NB4 (cell line): Measurements from ENCODE around the gene WDR48.

Source experiments
- DNase-seq: peaks from one replicate; pipeline ENCODE4 v3.0.0; 2010; ENCODE audit warnings: low read depth
- H3K4me3 ChIP-seq: one replicate; pipeline ENCODE4 v1.5.1; 2011; ENCODE audit warnings: mild to moderate bottlenecking, low read depth, low read length, moderate library complexity
- MYC ChIP-seq: IDR thresholded peaks from 2 replicates; pipeline ENCODE4 v1.6.1; 2011; ENCODE audit warnings: low read depth, low read length
- POLR2A ChIP-seq: IDR thresholded peaks from 2 replicates; pipeline ENCODE4 v1.6.1; 2011; ENCODE audit warnings: mild to moderate bottlenecking; ENCODE audit not compliant: insufficient read length; ENCODE audit errors: extremely low read depth
- TF ChIP-seq, protein P1 (sequence below): IDR thresholded peaks from one replicate; pipeline ENCODE4 v1.5.1; 2012; ENCODE audit warnings: low read depth, low read length
- TF ChIP-seq, protein P2 (sequence below): IDR thresholded peaks from 2 replicates; pipeline ENCODE4 v1.6.1; 2011; ENCODE audit warnings: low read depth, low read length

Gene WDR48

DNA sequence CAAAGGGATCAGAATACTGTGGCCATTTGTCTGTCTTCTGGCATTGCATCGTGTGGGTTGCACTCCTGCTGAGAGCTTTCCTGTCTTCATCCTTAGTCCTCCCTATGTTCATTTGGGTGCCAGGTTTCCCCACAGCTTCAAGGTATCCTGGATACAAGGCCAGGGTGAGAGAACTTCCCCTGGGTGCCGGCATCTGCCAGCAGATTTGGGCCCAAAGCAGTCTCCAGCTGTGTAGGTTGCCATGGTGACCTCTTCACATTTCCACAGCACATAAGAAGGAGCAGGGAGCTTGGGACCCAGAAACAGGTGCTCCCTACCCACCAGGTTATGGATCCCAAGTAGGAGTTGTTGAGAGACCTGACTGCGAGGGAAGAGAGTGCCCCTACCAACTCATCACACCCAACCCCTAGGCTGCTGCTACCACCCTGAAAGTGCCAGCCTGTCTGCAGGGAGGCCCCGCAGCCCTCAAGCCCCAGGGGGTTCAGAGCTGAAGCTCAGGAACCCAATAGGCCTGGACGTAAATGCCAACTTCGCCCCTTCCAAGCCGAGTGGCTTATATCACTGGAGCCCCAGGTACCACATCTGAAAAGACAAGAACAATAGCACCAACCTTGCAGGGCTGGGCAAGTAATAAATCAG lies 75.6 kb downstream of the WDR48 start:
- TF ChIP-seq MYC (no peak), POLR2A (no peak)
- TF ChIP-seq, protein P1, sequence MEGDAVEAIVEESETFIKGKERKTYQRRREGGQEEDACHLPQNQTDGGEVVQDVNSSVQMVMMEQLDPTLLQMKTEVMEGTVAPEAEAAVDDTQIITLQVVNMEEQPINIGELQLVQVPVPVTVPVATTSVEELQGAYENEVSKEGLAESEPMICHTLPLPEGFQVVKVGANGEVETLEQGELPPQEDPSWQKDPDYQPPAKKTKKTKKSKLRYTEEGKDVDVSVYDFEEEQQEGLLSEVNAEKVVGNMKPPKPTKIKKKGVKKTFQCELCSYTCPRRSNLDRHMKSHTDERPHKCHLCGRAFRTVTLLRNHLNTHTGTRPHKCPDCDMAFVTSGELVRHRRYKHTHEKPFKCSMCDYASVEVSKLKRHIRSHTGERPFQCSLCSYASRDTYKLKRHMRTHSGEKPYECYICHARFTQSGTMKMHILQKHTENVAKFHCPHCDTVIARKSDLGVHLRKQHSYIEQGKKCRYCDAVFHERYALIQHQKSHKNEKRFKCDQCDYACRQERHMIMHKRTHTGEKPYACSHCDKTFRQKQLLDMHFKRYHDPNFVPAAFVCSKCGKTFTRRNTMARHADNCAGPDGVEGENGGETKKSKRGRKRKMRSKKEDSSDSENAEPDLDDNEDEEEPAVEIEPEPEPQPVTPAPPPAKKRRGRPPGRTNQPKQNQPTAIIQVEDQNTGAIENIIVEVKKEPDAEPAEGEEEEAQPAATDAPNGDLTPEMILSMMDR, result no peak
- TF ChIP-seq, protein P2, sequence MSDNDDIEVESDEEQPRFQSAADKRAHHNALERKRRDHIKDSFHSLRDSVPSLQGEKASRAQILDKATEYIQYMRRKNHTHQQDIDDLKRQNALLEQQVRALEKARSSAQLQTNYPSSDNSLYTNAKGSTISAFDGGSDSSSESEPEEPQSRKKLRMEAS, result no peak
- DNase-seq, result no peak
- no peak overlapping the region for H3K4me3 ChIP-seq

DNA sequence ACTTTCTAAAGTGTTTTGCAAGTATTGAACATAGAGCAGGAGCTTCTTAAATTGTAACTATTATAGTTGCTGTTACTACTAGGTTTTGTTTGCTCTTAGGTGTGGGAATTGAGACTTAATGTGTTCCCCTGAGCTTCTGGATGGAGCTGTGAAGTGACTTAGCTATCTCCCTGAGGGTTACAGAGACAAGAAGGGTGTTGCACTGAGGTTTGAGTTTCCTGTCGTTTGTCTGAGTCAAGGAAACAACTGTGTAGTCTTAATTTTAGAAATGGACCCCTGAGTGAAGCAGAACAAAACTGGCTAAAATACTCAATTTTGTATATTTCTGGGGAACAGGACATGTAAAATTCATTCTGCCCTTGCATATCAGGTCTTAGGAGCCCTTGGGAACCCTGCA lies 76.1 kb downstream of the WDR48 start:
- TF ChIP-seq, protein P1, result no peak
- TF ChIP-seq MYC, result no peak
- TF ChIP-seq POLR2A, result no peak
- TF ChIP-seq, protein P2, result no peak
- H3K4me3 ChIP-seq, result no peak overlapping the region
- no peak for DNase-seq

DNA sequence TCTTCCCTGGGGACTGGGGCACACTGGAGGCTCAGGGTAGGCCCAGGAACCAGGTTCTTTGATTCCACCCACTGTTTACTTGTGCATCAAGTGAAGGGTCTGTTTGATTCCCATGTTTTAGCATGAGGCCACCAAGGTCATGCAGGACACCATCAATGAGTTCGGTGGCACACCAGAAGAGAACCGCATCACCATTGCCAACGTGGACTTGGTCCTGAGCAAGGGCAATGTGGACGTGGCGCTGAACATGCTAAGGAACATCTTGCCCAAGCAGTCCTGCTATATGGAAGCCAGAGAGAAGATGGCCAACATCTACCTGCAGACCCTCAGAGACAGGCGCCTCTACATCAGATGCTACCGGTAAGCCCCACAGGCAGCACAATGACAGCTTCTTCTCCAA lies 77.1 kb downstream of the WDR48 start:
- H3K4me3 ChIP-seq, result no peak overlapping the region

DNA sequence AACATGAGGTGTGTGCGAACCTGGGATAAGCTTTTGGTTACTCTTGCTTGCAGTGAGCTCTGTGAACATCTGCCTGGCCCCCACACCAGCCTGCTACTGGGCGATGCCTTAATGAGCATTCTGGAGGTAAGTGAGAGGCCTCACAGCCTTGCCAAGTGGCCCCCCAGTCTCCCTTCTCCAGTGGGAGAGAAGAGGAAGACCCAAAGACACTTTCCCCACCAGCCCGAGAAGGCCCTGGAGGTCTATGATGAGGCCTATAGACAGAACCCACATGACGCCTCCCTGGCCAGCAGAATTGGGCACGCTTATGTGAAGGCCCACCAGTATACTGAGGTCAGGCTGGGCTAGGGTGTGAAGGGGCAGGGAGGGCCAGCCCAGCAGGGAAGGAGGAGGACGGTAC lies 78.2 kb downstream of the WDR48 start:
- TF ChIP-seq, protein P1, result no peak
- TF ChIP-seq, protein P2, result no peak
- TF ChIP-seq MYC (no peak), POLR2A (no peak)
- no peak overlapping the region for H3K4me3 ChIP-seq
- DNase-seq, result no peak

More for the DNA sequence above, 77.1 kb downstream of the WDR48 start:
- TF ChIP-seq, protein P2, result no peak
- TF ChIP-seq, protein P1, result no peak
- TF ChIP-seq POLR2A (no peak), MYC (no peak)
- no peak for DNase-seq

DNA sequence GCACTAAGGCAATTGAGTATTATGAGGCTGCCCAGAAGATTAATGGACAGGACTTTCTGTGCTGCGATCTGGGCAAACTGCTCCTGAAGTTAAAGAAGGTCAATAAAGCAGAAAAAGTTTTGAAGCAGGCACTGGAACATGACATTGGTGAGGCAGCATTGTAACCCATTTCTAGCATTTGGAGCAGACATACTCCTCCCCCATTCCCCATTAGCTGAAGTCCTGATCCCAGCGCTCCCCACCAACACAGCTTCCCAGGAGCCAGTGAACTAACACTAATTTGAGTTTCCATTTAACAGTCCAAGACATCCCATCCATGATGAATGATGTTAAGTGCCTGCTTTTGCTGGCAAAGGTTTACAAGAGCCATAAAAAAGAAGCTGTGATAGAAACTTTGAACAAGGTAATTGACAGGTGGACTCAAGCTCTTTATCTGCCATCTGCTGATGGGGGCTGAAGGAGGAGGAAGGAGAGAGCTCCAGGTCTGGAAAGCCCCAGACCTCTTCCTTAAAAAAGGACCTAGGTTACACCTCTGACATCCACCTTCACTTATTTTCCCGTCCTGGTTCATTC lies 79.0 kb downstream of the WDR48 start:
- TF ChIP-seq, protein P2, result no peak
- no peak overlapping the region for H3K4me3 ChIP-seq
- no peak for DNase-seq

DNA sequence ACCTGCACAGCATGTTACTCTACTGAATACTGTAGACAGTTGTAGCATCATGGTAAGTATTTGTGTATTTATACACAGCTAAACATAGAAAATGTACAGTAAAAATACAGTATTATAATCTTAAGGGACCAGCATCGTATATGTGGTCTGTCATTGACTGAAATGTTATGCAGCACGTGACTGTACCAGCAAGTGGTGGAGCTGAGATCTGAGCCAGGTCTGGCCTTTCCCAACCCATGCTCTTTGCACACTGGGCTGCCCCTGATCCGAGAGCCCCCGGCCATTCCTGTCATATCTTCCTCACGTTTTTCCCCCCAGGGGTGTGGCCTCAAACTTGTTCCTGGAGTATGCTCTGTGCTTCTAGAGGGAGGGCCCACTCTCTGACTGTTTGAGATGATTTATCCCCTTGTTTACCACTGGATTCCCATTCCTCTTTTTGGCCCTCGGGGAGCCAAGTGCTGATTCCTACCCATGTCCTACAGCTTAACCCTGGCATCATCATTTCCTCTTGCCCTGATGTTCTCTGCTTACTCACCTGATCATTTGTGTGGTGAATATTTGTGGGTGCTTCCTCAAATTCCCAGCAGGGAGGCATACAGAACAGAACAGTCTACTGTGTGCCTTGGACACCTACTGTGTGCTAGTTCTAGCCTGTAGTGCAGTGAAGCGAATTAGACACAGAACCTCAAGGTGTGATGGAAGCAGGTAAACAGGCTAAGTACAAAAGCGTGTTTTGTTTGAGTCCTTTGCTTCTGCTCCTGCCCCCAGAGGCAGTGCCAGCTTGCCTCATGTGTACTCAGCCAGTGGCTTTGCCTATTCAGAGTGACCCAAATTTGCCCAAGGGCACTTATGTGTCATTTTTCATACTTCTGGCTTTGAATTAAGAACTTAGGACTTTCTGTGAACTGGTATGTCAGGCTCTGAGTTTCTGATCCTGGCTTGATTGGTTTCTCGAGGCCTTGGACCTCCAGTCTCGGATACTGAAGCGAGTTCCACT lies 80.6 kb downstream of the WDR48 start:
- H3K4me3 ChIP-seq, result no peak overlapping the region
- no peak for DNase-seq
- TF ChIP-seq, protein P2, result no peak
- TF ChIP-seq POLR2A (no peak), MYC (no peak)
- TF ChIP-seq, protein P1, result no peak
